DMS53 treated with DMSO at 0.1 percent for 48 hours (cell line): ENCODE measurements around the gene CARD16.
"Not testable (repeated sequence)": the region's sequence is repeated elsewhere in the genome, so short reads cannot be mapped to it uniquely, and the experiment has no call there.

ENCODE experiments used
- DNase-seq: peaks from one replicate; lab custom pipeline; 2025; ENCODE audit not compliant: unreplicated experiment; lab: John Stamatoyannopoulos, UW

Gene CARD16

DNA sequence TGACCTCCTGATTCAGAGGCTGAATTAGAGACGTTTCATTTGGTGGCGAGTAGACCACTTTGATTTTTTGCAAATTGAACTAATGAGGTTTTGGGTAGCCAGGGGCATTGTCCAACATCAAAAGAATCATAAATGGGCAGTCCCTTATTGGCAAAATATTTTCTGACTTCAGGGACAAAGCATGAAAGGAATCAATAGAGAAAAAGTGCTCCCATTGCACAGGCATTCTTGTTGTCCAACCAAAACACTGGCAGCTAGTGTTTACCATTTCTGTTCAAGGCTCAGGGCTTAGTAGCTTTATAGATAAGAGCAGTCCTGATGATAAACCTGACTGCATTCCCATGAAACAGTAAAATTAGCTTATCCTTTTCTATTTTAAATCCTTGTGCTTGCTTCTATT is 6.4 kb upstream of the CARD16 start:
- no peak for DNase-seq

DNA sequence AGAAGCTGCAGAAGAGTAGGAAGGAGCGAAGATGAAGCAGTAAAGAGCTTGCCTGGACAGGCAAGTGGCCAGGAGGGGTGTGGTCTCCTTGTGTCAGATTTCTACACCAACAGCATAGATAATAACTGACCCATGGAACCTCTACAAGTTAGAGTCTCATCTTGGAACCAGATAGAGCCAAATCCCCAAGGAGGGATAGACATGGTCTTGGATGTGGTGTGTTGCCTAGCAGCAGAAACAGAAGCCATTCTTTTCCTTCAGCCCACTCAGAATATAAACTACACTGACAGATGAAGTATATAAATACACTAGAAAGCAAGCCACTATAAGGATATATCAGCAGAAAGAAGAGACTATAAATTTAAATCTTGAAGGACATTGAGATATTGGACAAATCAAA is 4.3 kb upstream of the CARD16 start:
- DNase-seq = no peak

- peak; percentile 30 for DNase-seq
Observed at GRCh38 chr11:105046898-105047579, 1.9 kb upstream of the CARD16 start.

GRCh38 chr11:105045676-105046296 is 651 bp upstream of the CARD16 start:
- no peak for DNase-seq

GRCh38 chr11:105042178-105042577 is 3.0 kb downstream of the CARD16 start:
- no peak for DNase-seq

GRCh38 chr11:105040703-105041102 is 4.4 kb downstream of the CARD16 start:
- DNase-seq = no peak

DNA sequence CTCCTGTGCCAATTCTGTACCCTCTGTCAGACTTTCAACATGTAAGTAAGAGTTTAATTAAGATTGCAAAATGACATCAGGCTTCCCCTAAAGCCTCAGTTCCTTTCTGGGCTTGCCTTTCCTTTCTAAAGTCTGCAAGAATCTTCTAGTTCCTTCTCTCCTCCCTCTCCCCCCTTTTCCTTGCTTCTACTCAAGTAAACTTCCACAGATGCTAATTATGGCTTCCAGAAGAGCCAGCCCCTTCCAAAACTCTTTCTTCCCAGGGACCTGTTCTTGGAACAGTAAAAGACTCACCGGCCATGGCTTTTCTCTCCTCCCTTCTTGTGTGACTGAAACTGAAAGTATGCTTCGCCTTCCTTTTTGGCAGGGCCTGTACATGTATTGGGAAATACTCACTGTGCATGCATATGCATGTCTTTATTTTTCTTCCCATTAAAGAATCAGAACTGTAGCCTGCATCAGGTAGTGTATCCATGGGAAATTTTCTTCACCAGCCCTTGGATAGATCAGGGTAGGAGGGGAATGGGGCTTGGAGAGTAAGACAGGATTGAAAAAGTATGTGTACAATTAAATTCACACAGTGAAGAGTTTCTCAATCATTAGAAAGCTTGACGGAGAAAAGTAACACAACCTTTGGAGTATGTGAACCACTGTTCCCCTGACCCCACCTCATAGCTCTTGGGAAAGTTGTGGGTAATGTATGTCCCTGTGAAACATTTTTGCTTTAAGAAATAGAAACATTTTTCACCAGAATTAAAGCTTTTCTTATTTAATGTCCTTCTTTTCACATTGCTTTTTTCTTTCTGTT is 10.1 kb downstream of the CARD16 start, which contains the start of gene CASP1:
CASP1 (minus strand) TSS at position 332 of the 808 bp plus-strand sequence; CDS start at position 301, 31 bp downstream.
- DNase-seq = no peak

DNA sequence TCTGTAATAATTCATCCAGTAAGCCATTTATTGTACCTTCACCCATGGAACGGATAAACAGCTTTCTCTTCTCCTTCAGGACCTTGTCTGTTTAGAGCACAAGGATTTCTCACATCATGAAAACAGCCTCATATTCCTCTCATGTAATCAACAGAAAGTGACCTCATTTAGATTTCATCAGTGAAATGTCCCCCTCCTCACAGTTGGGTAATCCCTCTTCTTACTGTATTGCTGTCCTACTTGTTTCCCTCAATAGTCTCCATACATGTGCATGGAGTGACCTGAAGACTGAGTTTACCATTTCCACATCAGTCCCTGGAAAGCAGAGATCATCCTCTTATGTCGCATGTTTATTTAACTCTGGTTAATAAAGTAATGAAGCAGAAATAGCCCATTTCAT is 10.7 kb downstream of the CARD16 start:
- not testable (repeated sequence) for DNase-seq

DNA sequence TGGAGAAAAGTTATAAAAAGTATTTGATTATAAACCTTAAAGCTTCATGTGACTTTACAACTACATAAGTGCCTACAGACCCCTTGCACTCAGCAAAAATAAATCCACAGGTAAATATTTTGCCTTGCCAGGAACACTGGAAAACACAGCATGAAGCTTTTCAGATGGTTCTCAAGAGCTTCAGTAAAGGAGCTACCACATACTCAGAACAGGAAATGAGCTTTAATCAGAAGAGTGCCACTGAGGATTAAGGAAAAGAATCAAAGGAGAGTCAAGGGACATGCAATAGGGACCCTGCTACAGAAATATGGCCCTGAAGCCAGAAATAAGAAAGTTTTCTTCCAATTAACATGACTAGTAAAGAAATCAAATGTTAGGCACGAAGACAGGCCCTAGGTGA is 11.4 kb downstream of the CARD16 start:
- no peak for DNase-seq

GRCh38 chr11:105033343-105033742 is 11.8 kb downstream of the CARD16 start:
- DNase-seq = no peak

DNA sequence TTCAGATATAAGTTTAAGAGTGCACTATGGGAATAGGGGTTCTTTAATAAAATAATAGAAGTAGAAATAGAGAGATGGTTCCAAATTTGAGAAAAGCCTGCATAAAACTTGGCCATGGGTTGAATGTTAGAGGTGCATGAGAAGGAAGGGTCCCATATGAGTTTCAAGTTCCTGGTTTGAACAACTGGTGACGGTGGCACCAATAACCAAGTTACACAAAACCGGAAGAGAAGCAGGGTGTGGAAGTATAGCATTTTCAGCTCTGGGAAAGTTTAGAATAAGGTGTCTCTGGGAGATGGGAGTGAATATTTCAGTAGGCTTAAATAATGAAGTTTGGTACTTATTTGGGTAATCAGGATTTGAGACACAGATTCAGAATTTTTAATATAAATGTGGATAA is 12.6 kb downstream of the CARD16 start:
- DNase-seq = no peak

DNA sequence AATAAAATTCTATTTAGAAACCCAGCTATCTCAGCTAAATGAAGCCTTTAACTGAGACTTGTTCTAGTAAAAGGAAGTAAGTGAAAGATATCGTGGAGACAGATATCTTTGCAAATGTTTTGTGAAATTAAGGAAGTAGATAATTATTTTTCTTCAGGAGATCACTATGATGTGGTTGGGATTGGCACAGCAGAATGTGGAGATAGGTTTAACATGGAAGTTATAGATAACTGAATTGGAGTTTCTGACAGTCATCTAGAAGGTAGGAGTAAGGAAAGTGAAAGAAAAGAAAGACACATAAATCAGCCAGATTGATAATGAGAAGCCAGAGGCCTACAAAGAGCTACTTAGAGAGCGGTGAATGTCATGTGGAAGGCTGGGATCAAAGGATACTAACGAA is 17.5 kb downstream of the CARD16 start:
- no peak for DNase-seq

DNA sequence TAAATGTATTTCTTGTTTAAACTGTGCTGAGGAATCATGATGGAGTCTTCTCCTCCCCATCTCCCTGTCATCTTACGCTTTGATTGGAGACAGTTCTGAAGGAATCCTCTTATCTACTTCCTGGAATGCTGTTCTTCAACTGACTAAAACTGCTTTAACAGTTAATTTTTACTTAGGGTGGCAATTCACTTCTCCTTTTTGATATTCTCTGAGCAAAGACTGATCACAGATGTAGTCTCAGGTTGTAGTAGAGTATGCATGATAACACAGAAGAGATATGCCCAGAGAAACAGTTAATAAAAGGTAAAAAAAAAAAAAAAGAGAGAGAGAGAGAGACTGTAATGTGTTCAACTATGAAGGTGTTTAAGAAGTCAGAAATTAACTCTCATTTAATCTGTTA is 20.7 kb downstream of the CARD16 start:
- DNase-seq = no peak

DNA sequence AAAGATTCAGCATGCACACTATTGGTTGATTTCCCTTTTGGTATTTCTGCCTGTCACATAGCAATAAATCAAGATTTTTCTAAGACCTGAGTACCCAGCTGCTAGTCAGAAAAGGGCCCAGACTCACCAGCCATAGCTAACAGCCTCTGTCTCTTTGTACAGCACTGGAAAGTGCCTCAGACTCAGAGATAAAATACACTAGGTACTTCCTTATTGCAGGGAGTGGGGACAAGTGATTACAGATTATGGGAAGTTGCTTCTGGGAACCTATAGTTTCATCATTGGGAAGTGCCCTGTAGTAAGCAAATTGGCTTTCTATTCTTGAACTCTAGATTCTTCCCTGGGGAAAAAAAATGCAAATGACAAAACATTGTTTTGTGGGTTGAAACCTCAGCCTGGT is 22.1 kb downstream of the CARD16 start, which contains the start of gene CASP5:
CASP5 (minus strand) TSS at position 166 of the 400 bp plus-strand sequence; CDS start at position 134, 32 bp downstream.
- DNase-seq = no peak

DNA sequence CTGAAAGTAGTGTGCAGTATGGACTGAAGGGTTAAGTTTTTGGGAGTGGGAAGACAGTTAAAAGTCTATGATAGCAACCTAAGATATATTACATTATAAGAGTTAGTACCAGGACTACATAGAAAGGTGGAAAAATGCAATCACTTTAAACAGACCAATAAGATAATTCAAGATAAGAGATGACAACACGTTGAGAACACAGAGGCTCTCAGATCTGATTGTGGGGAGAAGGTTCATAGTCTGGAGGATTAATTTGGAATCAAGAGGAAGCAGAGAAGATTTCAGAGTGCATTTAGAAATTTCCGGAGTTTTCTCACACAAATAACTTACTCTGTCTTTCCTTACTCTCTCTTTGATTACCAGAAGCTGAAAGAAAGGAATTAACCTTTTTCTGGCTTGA is 22.6 kb downstream of the CARD16 start:
- no peak for DNase-seq

- DNase-seq = no peak
Observed at GRCh38 chr11:105007463-105007862, 37.7 kb downstream of the CARD16 start.

DNA sequence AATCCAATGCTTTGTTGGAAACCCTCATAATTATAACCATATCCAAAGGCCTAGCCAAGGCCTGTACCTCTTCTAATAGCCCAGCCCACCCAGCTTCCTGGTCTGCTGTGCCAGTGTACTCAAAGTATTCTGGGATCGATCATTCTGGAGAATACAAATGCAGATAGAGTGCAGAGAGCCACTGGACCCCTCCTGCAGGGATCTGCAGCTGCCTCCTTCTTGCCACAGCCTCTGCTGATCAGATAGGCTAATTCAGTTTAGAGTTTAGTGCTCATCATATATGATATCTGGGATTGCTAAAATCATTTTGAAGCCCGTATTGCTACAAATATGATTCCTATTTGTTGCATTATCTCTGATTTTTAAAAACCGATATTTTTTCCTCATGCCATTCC is 39.7 kb downstream of the CARD16 start:
- no peak for DNase-seq

- no peak for DNase-seq
Observed at GRCh38 chr11:105004021-105004420, 41.1 kb downstream of the CARD16 start.

- no peak for DNase-seq
Observed at GRCh38 chr11:105003151-105003550, 42.0 kb downstream of the CARD16 start.

DNA sequence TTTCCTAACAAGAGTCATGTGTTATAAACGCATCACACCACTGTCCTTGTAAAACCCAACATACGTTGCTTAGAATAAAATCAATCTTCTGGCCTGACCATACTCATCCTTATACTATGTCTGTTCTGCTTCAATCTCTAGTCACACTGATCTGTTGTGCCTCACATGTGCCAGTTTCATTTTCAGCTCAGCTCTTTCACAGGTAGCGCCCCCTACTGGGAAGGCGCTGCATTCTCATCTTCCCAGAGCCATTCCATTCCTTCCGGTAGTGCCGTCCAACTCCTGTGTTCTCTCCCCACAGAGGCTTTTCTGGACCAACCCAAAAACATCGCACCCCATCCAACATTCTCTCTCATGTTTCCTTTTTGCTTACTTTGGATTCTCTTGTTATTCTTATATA is 44.3 kb downstream of the CARD16 start:
- DNase-seq = no peak

GRCh38 chr11:105000167-105000566 is 45.0 kb downstream of the CARD16 start:
- DNase-seq = no peak

- no peak for DNase-seq
Observed at GRCh38 chr11:104999721-105000120, 45.4 kb downstream of the CARD16 start.
